NK-92 treated with Interleukin-12 subunit alpha and Interleukin-12 subunit beta, amount 100 ng/mL, for 24 hours (cell line): ENCODE results near the gene HOGA1.
"Not testable (repeated sequence)": the region's sequence is repeated elsewhere in the genome, so short reads cannot be mapped to it uniquely, and the experiment has no call there.

Experiments
- DNase-seq: peaks from one replicate; lab custom pipeline; 2025; lab: John Stamatoyannopoulos, UW

The HOGA1 gene

GRCh38 chr10:97649405-97649750 lies 65.2 kb downstream of the HOGA1 start:
- not testable (repeated sequence) for DNase-seq

- DNase-seq = no peak
Measured at GRCh38 chr10:97650726-97651125, 66.5 kb downstream of the HOGA1 start.

GRCh38 chr10:97651773-97652172 lies 67.6 kb downstream of the HOGA1 start:
- DNase-seq = no peak

- DNase-seq = no peak
Measured at GRCh38 chr10:97656777-97657176, 72.6 kb downstream of the HOGA1 start.

GRCh38 chr10:97659589-97659988 lies 75.4 kb downstream of the HOGA1 start:
- DNase-seq = no peak
